PC-9 (cell line): ENCODE data around the gene KPNB1.

Experiments used
- CTCF ChIP-seq: fragments of 200-600 bp; sonication (generic); conservative IDR thresholded peaks from 2 replicates; pipeline ENCODE4 v1.6.1; 2017; ENCODE audit warnings: mixed run types, antibody characterized with exemption, mild to moderate bottlenecking, moderate library complexity
- EZH2 ChIP-seq: fragments of 200-600 bp; sonication (generic); IDR thresholded peaks from 2 replicates; pipeline ENCODE4 v1.8.0; 2017; ENCODE audit warnings: antibody characterized with exemption, low read depth

DNA sequence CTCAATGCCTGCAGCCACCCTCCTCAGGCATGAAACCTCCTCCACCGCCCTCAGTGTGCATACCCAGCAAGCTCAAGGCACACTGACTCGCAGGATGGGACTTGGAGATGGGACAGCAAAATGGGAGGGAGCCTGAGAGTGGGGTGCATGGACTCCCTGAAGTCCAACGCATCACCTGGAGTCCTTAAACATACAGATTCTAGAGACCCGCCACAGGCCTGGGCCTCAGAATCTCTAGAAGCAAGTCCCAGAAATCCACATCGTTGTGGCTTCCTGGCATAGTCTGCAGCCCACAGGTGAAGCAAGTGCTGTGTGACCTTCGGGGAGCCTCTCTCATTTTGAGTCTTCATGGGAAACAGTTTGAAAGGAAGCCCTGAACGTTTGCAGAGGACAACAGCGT, 79.8 kb downstream of the KPNB1 start:
- TF ChIP-seq CTCF = no peak
- no peak for TF ChIP-seq EZH2
